Measurements from ENCODE around the gene ELF4.

ELF4 gene

DNA sequence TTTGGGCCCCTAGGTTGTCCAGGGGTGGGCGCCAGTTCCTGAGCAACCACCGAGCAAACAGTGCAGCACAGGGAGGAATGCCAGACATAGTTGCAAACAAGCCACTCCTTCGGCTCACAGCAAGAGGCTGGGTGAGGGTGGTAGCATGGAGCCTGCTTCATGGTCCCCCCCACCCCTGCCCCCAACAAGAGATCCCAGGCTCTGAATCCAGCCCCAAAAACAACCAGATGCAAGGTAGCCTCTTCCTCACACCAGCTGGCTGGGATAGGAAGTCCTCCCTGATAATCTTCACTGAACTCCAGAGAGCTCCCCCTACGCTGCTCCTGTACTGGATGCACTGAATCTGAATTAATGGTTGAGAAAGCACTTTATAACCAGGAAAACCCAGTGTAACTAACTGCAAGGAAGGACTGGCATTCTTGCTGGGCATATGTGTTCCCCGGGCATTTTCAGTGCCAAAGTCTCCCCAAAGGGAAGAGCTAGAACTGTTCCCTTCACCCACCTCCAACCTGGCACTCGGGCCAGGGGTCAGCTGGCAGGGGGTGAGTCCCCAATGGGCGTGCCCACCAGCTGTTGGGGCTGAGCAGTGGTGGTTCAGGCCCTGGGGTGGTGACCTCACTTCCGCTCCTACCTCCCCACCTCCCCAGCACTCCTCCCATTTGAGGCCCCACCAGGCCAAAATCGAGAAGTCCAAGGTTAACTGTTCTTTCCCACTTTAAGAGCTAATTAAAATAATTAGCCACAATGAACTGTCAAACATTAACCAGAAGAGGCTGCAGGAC lies 1.5 kb downstream of the ELF4 start:
- H3K9me3 ChIP-seq (ENCODE audit: control insufficient read depth, insufficient read depth, low read depth, low read length): no peaks in the 10 kb centered on the region
- POLR2A ChIA-PET: interaction anchor here (0.6 to 1.2 kb wide), 6 partner anchors 10 to 160 kb away, joined by 3 to 17 read pairs (median 4); partner anchors contain the start of gene ZNF280C
- CTCF ChIA-PET: interaction anchor here (0.5 to 2.1 kb wide), 11 partner anchors 8 to 1498 kb away, joined by 3 to 9 read pairs (median 3); no protein-coding TSS in a partner anchor
- no peaks in the 10 kb centered on the region for H3K36me3 ChIP-seq (ENCODE audit: control insufficient read depth in 2 of 2, insufficient read depth in 1 of 2, low read length in 2 of 2)
- H3K4me1 ChIP-seq (ENCODE audit: control insufficient read depth, insufficient read depth, low read length): peaks cover 3% of the 10 kb centered on the region; the same call in 1 of the 2 replicates
- H3K27ac ChIP-seq (ENCODE audit: extremely low read depth, low read depth, low read length): peak overlapping the region; percentile 81; the same call in 1 of the 2 replicates
- peak overlapping the region; percentile 60 for H3K4me3 ChIP-seq (ENCODE audit: low read depth, low read length)
- TF ChIP-seq ZNF335 (tag by site-specific recombination; conservative IDR thresholded peaks at IDR 0.05) (peak; percentile 64), ZNF169 (tag by site-specific recombination; IDR thresholded peaks at IDR 0.05) (no peak), ZFP41 (tag by site-specific recombination; IDR thresholded peaks at IDR 0.05; ENCODE audit: borderline replicate concordance) (no peak), SP7 (tag by site-specific recombination; IDR thresholded peaks at IDR 0.05) (peak; percentile 44; the same call in 1 of the 2 replicates), ZFP69B (tag by site-specific recombination; IDR thresholded peaks at IDR 0.05) (peak; percentile 90), ZNF791 (tag by site-specific recombination; IDR thresholded peaks at IDR 0.05) (no peak), KLF9 (tag by site-specific recombination; IDR thresholded peaks at IDR 0.05; ENCODE audit: low read depth) (peak; percentile 93), KLF16 (tag by site-specific recombination; IDR thresholded peaks at IDR 0.05) (peak; percentile 48), ZNF19 (tag by site-specific recombination; IDR thresholded peaks at IDR 0.05; ENCODE audit: low read depth) (no peak), KLF1 (tag by site-specific recombination; IDR thresholded peaks at IDR 0.05) (peak; percentile 90), ZEB2 (tag by site-specific recombination; IDR thresholded peaks at IDR 0.05) (no peak), MYNN (tag by site-specific recombination; IDR thresholded peaks at IDR 0.05; ENCODE audit: borderline replicate concordance) (no peak), KLF10 (tag by site-specific recombination; IDR thresholded peaks at IDR 0.05) (peak; percentile 73), ZNF423 (tag by site-specific recombination; IDR thresholded peaks at IDR 0.05) (0 out of 2 replicates have a peak, but pooled peaks have one; percentile 42), ZNF223 (tag by site-specific recombination; IDR thresholded peaks at IDR 0.05) (0 out of 2 replicates have a peak, but pooled peaks have one; percentile 54), ZIC2 (tag by site-specific recombination; IDR thresholded peaks at IDR 0.05) (peak; percentile 28), ZNF670 (tag by site-specific recombination; IDR thresholded peaks at IDR 0.05; ENCODE audit: low read depth) (no peak), SP2 (tag by site-specific recombination; IDR thresholded peaks at IDR 0.05) (peak; percentile 67), GLIS1 (tag by site-specific recombination; IDR thresholded peaks at IDR 0.05) (peak; percentile 76), GLIS2 (tag by site-specific recombination; IDR thresholded peaks at IDR 0.05) (peak; percentile 44), ZNF112 (tag by site-specific recombination; IDR thresholded peaks at IDR 0.05) (no peak), ZBTB20 (tag by site-specific recombination; IDR thresholded peaks at IDR 0.05) (peak; percentile 91)
- TF ChIP-seq, protein P1, sequence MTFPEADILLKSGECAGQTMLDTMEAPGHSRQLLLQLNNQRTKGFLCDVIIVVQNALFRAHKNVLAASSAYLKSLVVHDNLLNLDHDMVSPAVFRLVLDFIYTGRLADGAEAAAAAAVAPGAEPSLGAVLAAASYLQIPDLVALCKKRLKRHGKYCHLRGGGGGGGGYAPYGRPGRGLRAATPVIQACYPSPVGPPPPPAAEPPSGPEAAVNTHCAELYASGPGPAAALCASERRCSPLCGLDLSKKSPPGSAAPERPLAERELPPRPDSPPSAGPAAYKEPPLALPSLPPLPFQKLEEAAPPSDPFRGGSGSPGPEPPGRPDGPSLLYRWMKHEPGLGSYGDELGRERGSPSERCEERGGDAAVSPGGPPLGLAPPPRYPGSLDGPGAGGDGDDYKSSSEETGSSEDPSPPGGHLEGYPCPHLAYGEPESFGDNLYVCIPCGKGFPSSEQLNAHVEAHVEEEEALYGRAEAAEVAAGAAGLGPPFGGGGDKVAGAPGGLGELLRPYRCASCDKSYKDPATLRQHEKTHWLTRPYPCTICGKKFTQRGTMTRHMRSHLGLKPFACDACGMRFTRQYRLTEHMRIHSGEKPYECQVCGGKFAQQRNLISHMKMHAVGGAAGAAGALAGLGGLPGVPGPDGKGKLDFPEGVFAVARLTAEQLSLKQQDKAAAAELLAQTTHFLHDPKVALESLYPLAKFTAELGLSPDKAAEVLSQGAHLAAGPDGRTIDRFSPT (tag by site-specific recombination; IDR thresholded peaks at IDR 0.05): peak; percentile 91
- TF ChIP-seq, protein P2, sequence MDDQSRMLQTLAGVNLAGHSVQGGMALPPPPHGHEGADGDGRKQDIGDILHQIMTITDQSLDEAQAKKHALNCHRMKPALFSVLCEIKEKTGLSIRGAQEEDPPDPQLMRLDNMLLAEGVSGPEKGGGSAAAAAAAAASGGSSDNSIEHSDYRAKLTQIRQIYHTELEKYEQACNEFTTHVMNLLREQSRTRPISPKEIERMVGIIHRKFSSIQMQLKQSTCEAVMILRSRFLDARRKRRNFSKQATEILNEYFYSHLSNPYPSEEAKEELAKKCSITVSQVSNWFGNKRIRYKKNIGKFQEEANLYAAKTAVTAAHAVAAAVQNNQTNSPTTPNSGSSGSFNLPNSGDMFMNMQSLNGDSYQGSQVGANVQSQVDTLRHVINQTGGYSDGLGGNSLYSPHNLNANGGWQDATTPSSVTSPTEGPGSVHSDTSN (CRISPR knock-in tag; IDR thresholded peaks at IDR 0.05): no peak
- TF ChIP-seq, protein P3, sequence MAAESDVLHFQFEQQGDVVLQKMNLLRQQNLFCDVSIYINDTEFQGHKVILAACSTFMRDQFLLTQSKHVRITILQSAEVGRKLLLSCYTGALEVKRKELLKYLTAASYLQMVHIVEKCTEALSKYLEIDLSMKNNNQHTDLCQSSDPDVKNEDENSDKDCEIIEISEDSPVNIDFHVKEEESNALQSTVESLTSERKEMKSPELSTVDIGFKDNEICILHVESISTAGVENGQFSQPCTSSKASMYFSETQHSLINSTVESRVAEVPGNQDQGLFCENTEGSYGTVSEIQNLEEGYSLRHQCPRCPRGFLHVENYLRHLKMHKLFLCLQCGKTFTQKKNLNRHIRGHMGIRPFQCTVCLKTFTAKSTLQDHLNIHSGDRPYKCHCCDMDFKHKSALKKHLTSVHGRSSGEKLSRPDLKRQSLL (tag by site-specific recombination; IDR thresholded peaks at IDR 0.05): no peak
- TF ChIP-seq, protein P4, sequence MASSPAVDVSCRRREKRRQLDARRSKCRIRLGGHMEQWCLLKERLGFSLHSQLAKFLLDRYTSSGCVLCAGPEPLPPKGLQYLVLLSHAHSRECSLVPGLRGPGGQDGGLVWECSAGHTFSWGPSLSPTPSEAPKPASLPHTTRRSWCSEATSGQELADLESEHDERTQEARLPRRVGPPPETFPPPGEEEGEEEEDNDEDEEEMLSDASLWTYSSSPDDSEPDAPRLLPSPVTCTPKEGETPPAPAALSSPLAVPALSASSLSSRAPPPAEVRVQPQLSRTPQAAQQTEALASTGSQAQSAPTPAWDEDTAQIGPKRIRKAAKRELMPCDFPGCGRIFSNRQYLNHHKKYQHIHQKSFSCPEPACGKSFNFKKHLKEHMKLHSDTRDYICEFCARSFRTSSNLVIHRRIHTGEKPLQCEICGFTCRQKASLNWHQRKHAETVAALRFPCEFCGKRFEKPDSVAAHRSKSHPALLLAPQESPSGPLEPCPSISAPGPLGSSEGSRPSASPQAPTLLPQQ (tag by site-specific recombination; IDR thresholded peaks at IDR 0.05): peak; percentile 96
- TF ChIP-seq, protein P5, sequence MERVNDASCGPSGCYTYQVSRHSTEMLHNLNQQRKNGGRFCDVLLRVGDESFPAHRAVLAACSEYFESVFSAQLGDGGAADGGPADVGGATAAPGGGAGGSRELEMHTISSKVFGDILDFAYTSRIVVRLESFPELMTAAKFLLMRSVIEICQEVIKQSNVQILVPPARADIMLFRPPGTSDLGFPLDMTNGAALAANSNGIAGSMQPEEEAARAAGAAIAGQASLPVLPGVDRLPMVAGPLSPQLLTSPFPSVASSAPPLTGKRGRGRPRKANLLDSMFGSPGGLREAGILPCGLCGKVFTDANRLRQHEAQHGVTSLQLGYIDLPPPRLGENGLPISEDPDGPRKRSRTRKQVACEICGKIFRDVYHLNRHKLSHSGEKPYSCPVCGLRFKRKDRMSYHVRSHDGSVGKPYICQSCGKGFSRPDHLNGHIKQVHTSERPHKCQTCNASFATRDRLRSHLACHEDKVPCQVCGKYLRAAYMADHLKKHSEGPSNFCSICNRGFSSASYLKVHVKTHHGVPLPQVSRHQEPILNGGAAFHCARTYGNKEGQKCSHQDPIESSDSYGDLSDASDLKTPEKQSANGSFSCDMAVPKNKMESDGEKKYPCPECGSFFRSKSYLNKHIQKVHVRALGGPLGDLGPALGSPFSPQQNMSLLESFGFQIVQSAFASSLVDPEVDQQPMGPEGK (tag by site-specific recombination; IDR thresholded peaks at IDR 0.05): peak; percentile 58; the same call in 1 of the 2 replicates
- TF ChIP-seq, protein P6, sequence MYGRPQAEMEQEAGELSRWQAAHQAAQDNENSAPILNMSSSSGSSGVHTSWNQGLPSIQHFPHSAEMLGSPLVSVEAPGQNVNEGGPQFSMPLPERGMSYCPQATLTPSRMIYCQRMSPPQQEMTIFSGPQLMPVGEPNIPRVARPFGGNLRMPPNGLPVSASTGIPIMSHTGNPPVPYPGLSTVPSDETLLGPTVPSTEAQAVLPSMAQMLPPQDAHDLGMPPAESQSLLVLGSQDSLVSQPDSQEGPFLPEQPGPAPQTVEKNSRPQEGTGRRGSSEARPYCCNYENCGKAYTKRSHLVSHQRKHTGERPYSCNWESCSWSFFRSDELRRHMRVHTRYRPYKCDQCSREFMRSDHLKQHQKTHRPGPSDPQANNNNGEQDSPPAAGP (tag by site-specific recombination; IDR thresholded peaks at IDR 0.05): no peak
